ENCODE measurements around the gene TAB3.

TAB3 gene

DNA sequence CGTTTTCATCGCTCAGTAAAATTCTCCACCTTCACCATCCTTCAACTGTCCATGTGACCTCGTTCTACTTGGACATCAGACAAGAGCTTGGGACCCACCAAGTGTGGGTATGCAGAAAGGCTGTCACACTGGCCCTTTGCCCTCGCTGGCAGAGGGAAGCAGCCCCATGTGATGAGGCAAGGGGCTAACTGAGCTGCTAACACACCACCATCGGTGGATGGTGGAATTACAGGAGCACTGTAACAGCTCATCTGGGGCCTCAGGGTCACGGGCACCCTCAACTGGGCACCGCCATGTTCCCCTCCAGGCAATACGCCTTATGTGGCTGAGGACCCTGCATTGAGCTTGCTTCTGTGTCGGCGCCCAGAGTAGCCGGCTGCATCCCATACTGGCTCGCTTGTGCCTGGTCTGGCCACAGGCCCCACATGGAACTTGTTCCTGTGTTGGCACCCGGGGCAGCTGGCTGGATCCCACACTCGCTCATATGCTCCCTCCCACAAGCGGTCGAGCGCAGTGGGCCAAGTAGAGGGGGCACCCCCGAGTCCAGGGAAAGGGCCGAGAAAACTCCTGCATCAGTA lies 109.5 kb downstream of the TAB3 start:
- H3K4me3 Mint-ChIP-seq, result no peak overlapping the region
- H3K9me3 Mint-ChIP-seq, result peaks cover 35% of the 10 kb centered on the region
- no peaks in the 10 kb centered on the region for H3K36me3 Mint-ChIP-seq (ENCODE audit: low read depth)

DNA sequence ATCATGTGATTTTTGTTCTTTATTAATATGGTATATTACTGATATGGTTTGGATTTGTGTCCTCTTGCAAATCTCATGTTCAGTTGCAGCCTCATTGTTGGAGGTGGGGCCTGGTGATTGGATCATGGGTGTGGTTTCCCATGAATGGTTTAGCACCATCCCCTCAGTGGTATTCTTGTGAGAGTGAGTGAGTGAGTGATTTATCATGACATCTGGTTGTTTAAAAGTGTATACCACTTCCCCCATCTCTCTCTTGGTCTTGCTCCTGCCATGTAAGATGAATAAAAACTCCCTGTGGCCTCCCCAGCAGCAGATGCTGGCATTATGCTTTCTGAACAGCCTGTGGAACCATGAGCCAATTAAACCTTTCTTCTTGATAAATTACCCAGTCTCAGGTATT lies 111.5 kb downstream of the TAB3 start:
- Mint-ChIP-seq H3K4me3 (no peak overlapping the region), H3K36me3 (ENCODE audit: low read depth) (no peaks in the 10 kb centered on the region), H3K4me1 (no peaks in the 10 kb centered on the region), H3K27ac (no peak overlapping the region), H3K9me3 (peaks cover 43% of the 10 kb centered on the region), H3K27me3 (ENCODE audit: low read depth, poor library complexity) (no peaks in the 10 kb centered on the region)
- no peak for DNase-seq
- TF ChIP-seq, protein P1, sequence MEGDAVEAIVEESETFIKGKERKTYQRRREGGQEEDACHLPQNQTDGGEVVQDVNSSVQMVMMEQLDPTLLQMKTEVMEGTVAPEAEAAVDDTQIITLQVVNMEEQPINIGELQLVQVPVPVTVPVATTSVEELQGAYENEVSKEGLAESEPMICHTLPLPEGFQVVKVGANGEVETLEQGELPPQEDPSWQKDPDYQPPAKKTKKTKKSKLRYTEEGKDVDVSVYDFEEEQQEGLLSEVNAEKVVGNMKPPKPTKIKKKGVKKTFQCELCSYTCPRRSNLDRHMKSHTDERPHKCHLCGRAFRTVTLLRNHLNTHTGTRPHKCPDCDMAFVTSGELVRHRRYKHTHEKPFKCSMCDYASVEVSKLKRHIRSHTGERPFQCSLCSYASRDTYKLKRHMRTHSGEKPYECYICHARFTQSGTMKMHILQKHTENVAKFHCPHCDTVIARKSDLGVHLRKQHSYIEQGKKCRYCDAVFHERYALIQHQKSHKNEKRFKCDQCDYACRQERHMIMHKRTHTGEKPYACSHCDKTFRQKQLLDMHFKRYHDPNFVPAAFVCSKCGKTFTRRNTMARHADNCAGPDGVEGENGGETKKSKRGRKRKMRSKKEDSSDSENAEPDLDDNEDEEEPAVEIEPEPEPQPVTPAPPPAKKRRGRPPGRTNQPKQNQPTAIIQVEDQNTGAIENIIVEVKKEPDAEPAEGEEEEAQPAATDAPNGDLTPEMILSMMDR (IDR thresholded peaks at IDR 0.05), result no peak

More for the DNA sequence above, 109.5 kb downstream of the TAB3 start:
- Mint-ChIP-seq H3K27ac (no peak overlapping the region), H3K27me3 (ENCODE audit: low read depth, poor library complexity) (no peaks in the 10 kb centered on the region), H3K4me1 (no peaks in the 10 kb centered on the region)
- TF ChIP-seq, protein P1 (IDR thresholded peaks at IDR 0.05), result no peak
- no peak for DNase-seq

Measured in nephron progenitor cell (in vitro differentiated cells).